Measurements from ENCODE around the gene AUTS2.

Gene AUTS2

GRCh38 chr7:69645683-69646082, 47.4 kb downstream of the AUTS2 start:
- TF ChIP-seq SPI1 (IDR thresholded peaks at IDR 0.05; ENCODE audit: borderline replicate concordance, low read depth) (no peak), GABPA (IDR thresholded peaks at IDR 0.05; ENCODE audit: low read depth) (no peak), POLR2AphosphoS5 (IDR thresholded peaks at IDR 0.05; ENCODE audit: low read depth) (no peak), REST (IDR thresholded peaks at IDR 0.05; ENCODE audit: insufficient replicate concordance, low read depth) (no peak), CTCF (IDR thresholded peaks at IDR 0.05; ENCODE audit: insufficient read depth, low read length) (no peak)
- H3K27ac ChIP-seq (replicated peaks) = no peak overlapping the region
- H3K4me3 ChIP-seq (replicated peaks; ENCODE audit: insufficient read depth, low read length) = no peak overlapping the region
- no peaks in the 10 kb centered on the region for H3K27me3 ChIP-seq (ENCODE audit: insufficient read depth, poor library complexity, severe bottlenecking)
- no peak for DNase-seq (ENCODE audit: low read depth in 1 of 2, low spot score in 1 of 2)

GRCh38 chr7:69651101-69651590, 52.9 kb downstream of the AUTS2 start:
- DNase-seq (ENCODE audit: low read depth in 1 of 2, low spot score in 1 of 2) = no peak
- Histone ChIP-seq H3K4me3 (replicated peaks; ENCODE audit: insufficient read depth, low read length) (no peak overlapping the region), H3K27me3 (ENCODE audit: insufficient read depth, poor library complexity, severe bottlenecking) (no peaks in the 10 kb centered on the region), H3K27ac (replicated peaks) (no peak overlapping the region)
- TF ChIP-seq POLR2AphosphoS5 (IDR thresholded peaks at IDR 0.05; ENCODE audit: low read depth) (no peak), GABPA (IDR thresholded peaks at IDR 0.05; ENCODE audit: low read depth) (no peak), SPI1 (IDR thresholded peaks at IDR 0.05; ENCODE audit: borderline replicate concordance, low read depth) (no peak), CTCF (IDR thresholded peaks at IDR 0.05; ENCODE audit: insufficient read depth, low read length) (no peak), REST (IDR thresholded peaks at IDR 0.05; ENCODE audit: insufficient replicate concordance, low read depth) (no peak)

- H3K27ac ChIP-seq (replicated peaks) = no peak overlapping the region
- TF ChIP-seq REST (IDR thresholded peaks at IDR 0.05; ENCODE audit: insufficient replicate concordance, low read depth) (no peak), SPI1 (IDR thresholded peaks at IDR 0.05; ENCODE audit: borderline replicate concordance, low read depth) (no peak), CTCF (IDR thresholded peaks at IDR 0.05; ENCODE audit: insufficient read depth, low read length) (no peak), GABPA (IDR thresholded peaks at IDR 0.05; ENCODE audit: low read depth) (no peak), POLR2AphosphoS5 (IDR thresholded peaks at IDR 0.05; ENCODE audit: low read depth) (no peak)
- DNase-seq (ENCODE audit: low read depth in 1 of 2, low spot score in 1 of 2) = no peak
- no peaks in the 10 kb centered on the region for H3K27me3 ChIP-seq (ENCODE audit: insufficient read depth, poor library complexity, severe bottlenecking)
- no peak overlapping the region for H3K4me3 ChIP-seq (replicated peaks; ENCODE audit: insufficient read depth, low read length)
These were observed 54.8 kb downstream of the AUTS2 start for GRCh38 chr7:69652947-69653701.

Data from HL-60 (cell line).